GM19240 (cell line): ENCODE results near the gene PPHLN1.
"Not testable (repeated sequence)": the region's sequence is repeated elsewhere in the genome, so short reads cannot be mapped to it uniquely, and the experiment has no call there.

ENCODE experiments used
- DNase-seq: peaks from one replicate; pipeline ENCODE4 v3.0.0; 2011; ENCODE audit warnings: low spot score; ENCODE audit not compliant: insufficient read length

The PPHLN1 gene

DNA sequence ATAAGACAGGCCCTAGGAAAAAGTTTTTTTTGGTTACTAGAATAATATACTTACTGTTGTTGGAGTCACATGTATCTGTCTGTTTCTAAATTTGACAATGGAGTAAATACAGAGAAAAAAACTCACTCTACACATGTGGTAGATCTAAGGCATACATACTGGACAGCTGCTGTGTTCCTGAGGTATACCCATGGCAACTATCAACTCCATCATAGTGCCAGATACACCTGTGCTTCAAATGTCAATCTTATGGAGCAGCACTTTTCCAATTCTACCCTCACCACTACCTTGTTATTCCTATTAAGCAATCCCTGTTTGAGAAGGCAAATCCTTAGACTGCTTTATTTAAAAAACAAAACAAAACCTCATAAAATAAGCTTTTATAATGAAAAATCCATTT, 3.4 kb upstream of the PPHLN1 start:
- DNase-seq: no peak

GRCh38 chr12:42323856-42324255, 2.1 kb upstream of the PPHLN1 start:
- no peak for DNase-seq

DNA sequence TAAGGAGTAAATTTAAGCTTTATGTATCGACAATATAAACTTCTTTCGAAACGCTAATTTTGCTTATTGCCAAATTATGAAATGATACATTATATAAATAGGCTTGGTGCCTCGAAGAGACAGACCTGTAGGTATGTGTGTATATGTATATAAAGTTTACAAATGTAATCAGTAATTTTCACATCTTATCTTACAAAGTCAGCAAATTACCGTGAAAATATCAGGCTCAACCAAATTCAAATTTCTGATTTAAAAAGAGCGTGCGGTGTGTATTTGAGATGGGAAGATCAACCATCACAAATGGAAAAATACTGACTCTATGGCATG, 678 bp upstream of the PPHLN1 start:
- no peak for DNase-seq

- DNase-seq: no peak
Observed at GRCh38 chr12:42326541-42327226, 717 bp downstream of the PPHLN1 start.

GRCh38 chr12:42327227-42327590, 1.2 kb downstream of the PPHLN1 start:
- no peak for DNase-seq

DNA sequence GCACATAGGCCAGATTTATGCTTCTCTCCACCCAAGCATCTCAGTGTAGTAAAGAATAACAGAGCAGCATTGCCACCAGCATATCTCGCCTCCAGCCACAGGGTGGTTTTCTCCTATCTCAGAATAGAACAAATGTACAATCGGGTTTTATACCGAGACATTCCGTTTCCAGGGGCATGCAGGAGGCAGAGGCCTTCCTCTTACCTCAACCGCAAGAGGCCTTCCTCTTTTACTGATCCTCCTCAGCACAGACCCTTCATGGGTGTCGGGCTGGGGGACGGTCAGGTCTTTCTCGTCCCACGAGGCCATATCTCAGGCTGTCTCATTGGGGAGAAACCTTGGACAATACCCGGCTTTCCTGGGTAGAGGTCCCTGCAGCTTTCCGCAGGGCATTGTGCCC, 4.1 kb downstream of the PPHLN1 start:
- DNase-seq: not testable (repeated sequence)

- no peak for DNase-seq
Observed at GRCh38 chr12:42332301-42333285, 6.6 kb downstream of the PPHLN1 start.

- DNase-seq: no peak
Observed at GRCh38 chr12:42336286-42336685, 10.3 kb downstream of the PPHLN1 start.

DNA sequence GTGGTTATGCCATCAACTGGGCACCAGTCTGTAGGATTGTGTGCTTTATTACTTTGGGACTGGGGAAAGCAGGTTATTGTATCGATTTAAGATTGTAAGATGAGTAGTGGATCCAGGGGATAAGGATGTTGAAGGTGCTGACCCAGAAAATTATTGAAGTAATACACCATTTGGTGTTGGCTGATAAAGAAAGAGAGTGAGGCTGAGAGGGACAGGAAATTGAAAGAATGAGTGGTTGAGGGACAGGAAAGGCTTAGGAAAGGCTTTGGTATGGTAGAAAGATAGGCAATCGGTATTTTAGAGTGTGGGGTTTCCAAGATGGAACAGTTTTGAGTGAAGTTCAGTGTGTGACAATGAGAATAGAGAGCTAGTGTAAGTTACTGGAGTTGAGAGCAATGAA, 12.3 kb downstream of the PPHLN1 start:
- DNase-seq: no peak

DNA sequence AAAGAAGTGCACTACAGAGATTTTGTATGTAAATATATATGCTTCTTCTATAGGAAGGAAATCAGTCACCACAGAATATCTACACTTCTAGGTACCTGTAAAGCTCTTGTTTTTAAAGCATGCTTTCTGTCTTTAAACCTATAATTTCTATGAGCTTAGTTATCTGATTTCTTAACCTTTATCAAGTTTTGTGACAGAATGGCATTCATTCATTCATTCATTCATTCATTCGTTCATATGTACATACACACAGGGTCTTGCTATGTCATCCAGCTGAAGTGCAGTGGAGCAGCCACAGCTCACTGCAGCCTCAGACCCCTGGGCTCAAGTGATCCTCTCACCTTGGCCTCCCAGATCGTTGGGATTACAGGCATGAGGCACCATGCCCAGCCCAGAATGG, 16.1 kb downstream of the PPHLN1 start:
- DNase-seq: no peak

GRCh38 chr12:42343721-42344120, 17.8 kb downstream of the PPHLN1 start:
- no peak for DNase-seq

GRCh38 chr12:42346403-42347002, 20.5 kb downstream of the PPHLN1 start:
- DNase-seq: no peak

DNA sequence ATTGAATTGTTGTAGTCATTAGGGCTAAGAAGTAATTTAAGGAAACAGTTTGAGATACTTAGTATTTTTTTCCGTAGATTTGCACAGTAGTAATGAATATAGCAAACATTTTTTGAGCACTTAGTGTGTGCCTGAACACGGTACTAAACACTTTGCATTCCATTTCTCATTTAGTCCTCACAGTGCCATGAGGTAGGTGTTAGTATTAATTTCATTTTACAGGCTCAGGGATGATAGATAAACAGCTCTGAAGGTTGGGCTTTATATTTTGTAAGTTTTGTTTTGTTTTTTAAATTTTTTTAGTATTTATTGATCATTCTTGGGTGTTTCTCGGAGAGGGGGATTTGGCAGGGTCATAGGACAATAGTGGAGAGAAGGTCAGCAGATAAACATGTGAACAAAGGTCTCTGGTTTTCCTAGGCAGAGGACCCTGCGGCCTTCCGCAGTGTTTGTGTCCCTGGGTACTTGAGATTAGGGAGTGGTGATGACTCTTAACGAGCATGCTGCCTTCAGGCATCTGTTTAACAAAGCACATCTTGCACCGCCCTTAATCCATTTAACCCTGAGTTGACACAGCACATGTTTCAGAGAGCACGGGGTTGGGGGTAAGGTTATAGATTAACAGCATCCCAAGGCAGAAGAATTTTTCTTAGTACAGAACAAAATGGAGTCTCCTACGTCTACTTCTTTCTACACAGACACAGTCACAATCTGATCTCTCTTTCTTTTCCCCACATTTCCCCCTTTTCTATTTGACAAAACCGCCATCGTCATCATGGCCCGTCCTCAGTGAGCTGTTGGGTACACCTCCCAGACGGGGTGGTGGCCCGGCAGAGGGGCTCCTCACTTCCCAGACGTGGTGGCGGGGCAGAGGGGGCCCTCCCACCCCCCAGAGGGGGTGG, 23.4 kb downstream of the PPHLN1 start:
- not testable (repeated sequence) for DNase-seq

DNA sequence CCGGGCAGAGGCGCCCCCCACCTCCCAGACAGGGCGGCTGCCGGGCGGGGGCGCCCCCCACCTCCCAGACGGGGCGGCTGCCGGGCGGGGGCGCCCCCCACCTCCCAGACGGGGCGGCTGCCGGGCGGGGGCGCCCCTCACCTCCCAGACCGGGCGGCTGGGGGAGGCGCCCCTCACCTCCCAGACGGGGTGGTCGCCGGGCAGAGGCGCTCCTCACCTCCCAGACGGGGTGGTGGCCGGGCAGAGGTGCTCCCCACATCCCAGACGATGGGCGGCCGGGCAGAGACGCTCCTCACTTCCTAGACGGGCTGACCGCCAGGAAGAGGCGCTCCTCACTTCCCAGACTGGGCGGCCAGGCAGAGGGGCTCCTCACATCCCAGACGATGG, 24.0 kb downstream of the PPHLN1 start:
- not testable (repeated sequence) for DNase-seq

DNA sequence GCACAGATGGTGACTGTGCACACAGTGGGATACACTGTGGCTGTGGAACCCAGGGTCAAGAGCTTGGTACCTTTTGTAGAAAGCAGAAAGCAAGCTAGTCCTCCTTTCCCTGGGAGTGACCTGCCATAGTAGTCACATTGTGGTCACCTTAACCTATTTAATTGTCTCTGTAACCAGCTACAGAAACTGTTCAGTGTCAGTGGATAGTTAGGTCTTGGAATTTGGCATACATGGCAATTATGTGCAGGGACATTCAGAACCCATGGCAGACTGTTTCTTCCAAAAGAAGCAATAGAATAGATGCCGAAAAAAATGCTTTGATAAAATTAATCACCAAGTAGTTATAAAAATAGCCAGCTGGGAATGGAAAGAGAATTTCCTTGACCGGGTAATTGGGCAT, 30.4 kb downstream of the PPHLN1 start:
- DNase-seq: no peak

GRCh38 chr12:42360747-42361403, 34.9 kb downstream of the PPHLN1 start:
- DNase-seq: no peak

GRCh38 chr12:42361909-42362646, 36.1 kb downstream of the PPHLN1 start:
- DNase-seq: no peak

DNA sequence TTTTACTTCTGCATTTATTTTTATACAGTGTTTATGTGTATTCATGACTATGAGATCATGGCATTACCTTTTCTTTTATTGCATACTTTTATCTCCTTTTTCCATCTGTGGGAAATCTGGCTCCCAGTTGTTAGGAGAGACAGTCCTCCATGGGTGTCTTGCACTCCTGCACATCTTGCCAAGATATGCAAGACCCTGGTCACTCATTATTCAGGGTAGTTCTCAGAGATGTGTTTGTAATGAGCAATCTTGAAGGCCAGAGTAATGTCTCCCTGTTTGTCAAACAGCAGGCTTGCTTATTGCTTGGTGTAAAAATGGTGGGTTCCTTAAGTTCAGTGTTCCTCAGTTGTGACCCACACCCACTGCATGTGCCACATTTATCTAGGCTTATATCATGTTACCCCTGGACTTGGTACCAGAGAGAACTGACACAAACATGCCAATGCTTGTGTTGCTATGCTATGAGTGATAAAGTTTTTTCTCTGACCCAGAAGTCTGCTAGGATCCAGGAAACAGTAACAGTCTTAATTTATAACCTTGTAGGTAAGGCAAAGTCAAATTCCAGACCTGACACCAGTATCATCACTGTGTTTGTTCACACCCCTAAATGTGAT, 36.8 kb downstream of the PPHLN1 start:
- DNase-seq: no peak

DNA sequence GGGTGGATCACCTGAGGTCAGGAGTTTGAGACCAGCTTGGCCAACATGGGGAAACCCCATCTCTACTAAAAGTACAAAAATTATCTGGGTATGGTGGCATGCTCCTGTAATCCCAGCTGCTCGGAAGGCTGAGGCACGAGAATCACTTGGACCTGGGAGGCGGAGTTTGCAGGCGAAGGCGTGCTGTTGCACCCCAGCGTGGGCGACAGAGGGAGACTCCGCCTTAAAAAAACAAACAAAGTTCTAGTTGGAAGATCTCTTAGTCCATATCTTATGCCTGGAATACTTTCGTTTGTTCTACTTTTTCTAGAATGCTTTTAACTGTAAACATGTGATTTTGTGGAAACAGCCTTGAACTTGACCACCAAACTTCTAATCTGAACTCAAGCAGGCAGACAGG, 38.7 kb downstream of the PPHLN1 start:
- no peak for DNase-seq

- DNase-seq: no peak
Observed at GRCh38 chr12:42365486-42365885, 39.5 kb downstream of the PPHLN1 start.
